Endothelial cell of umbilical vein (primary cell): ENCODE measurements around the gene ITGB8. TPM values are rescaled to one million over a fixed set of nuclear protein-coding genes. Genes with fewer than 3 reads are reported as not detected.

Source experiments
- BruUV-seq: library from RNA; stranded (reverse); fragments of 400-500 nt; replicated peaks from 2 replicates; lab custom pipeline; 2021; lab: Mats Ljungman, UMichigan
- CTCF ChIA-PET: fragments of 300-600, 350-600 bp; sonication (Branson Sonifier 250); formaldehyde crosslinking; loops from one replicate; lab custom pipeline; 2021; ENCODE audit warnings: antibody characterized with exemption, inconsistent platforms; lab: Charles Lee
- POLR2A ChIA-PET: fragments of 300-600, 350-600 bp; sonication (Branson Sonifier 250); formaldehyde crosslinking; loops from one replicate; lab custom pipeline; 2021; ENCODE audit warnings: antibody characterized with exemption, inconsistent platforms; lab: Charles Lee
- DNase-seq: peaks from one replicate; pipeline ENCODE4 v3.0.0-alpha.2; 2011; ENCODE audit warnings: low read depth, low spot score
- FAIRE-seq: peaks from 2 replicates; lab custom pipeline; 2011; peaks lifted over from hg19 to GRCh38; lab: Jason Lieb, UNC
- H2AFZ ChIP-seq: 2 replicates; pipeline ENCODE4 v1.6.0; 2012; ENCODE audit warnings: low read depth, low read length, control low read depth, inconsistent platforms
- H3K27ac ChIP-seq: 2 replicates; pipeline ENCODE4 v1.5.1; 2011; ENCODE audit warnings: low read depth, mild to moderate bottlenecking, control low read depth, low read length, moderate library complexity; ENCODE audit not compliant: insufficient read depth
- H3K27me3 ChIP-seq, 2 experiments: 2 replicates each; pipeline versions ENCODE4 v1.6.0 to v1.6.1; 2011; ENCODE audit warnings: low read length in 2 of 2, mixed read lengths in 1 of 2; ENCODE audit not compliant: control insufficient read depth in 2 of 2, insufficient read depth in 2 of 2
- H3K36me3 ChIP-seq, 2 experiments: 2 replicates in 1 of 2; 3 replicates in 1 of 2; pipeline ENCODE4 v1.5.1; 2011; ENCODE audit warnings: low read length in 2 of 2, mild to moderate bottlenecking in 1 of 2, moderate library complexity in 1 of 2; ENCODE audit not compliant: control insufficient read depth in 2 of 2, insufficient read depth in 2 of 2; ENCODE audit errors: extremely low read depth in 1 of 2
- H3K4me1 ChIP-seq: 3 replicates; pipeline ENCODE4 v1.5.1; 2011; ENCODE audit warnings: mild to moderate bottlenecking, low read length; ENCODE audit not compliant: control insufficient read depth, insufficient read depth; ENCODE audit errors: extremely low read depth
- H3K4me2 ChIP-seq: 2 replicates; pipeline ENCODE4 v1.6.1; 2011; ENCODE audit warnings: low read length, control low read depth, mixed read lengths; ENCODE audit not compliant: insufficient read depth
- H3K4me3 ChIP-seq, 3 experiments: fragments of 200-600 bp in 1 of 3; sonication (generic), shearing (Covaris generic) in 1 of 3; replicated peaks in 1 of 3; 2 replicates each; pipeline ENCODE4 v1.5.1; 2011 to 2016; ENCODE audit warnings: control low read depth in 3 of 3, low read length in 3 of 3, mild to moderate bottlenecking in 2 of 3, inconsistent platforms in 1 of 3, low read depth in 1 of 3, moderate library complexity in 1 of 3; ENCODE audit not compliant: insufficient read depth in 1 of 3
- H3K79me2 ChIP-seq: 2 replicates; pipeline ENCODE4 v1.6.0; 2012; ENCODE audit warnings: low read length, inconsistent platforms; ENCODE audit not compliant: control insufficient read depth, insufficient read depth
- H3K9ac ChIP-seq: replicated peaks from 2 replicates; pipeline ENCODE3; 2011; ENCODE audit warnings: low read length, control low read depth; ENCODE audit not compliant: insufficient read depth; ENCODE audit errors: extremely low read depth
- H3K9me1 ChIP-seq: replicated peaks from 3 replicates; pipeline ENCODE4 v1.6.0; 2011; ENCODE audit warnings: mild to moderate bottlenecking, low read length; ENCODE audit not compliant: control insufficient read depth, insufficient read depth; ENCODE audit errors: extremely low read depth
- H3K9me3 ChIP-seq: replicated peaks from 2 replicates; pipeline ENCODE4 v1.5.1; 2012; ENCODE audit warnings: low read length, inconsistent platforms; ENCODE audit not compliant: control insufficient read depth, insufficient read depth
- H4K20me1 ChIP-seq: replicated peaks from 2 replicates; pipeline ENCODE3; 2011; ENCODE audit warnings: mild to moderate bottlenecking, low read length; ENCODE audit not compliant: control insufficient read depth, insufficient read depth; ENCODE audit errors: extremely low read depth
- CTCF ChIP-seq, 2 donors: IDR thresholded peaks; 1 replicate in 1 of 2; 2 replicates in 1 of 2; pipeline ENCODE4 v1.5.1; 2011; ENCODE audit warnings: low read length in 2 of 2, mild to moderate bottlenecking in 2 of 2, moderate library complexity in 2 of 2, control low read depth in 1 of 2, inconsistent platforms in 1 of 2, low read depth in 1 of 2; ENCODE audit not compliant: insufficient read depth in 1 of 2; ENCODE audit errors: extremely low read depth in 1 of 2
- EZH2 ChIP-seq: IDR thresholded peaks from 2 replicates; pipeline ENCODE4 v1.6.1; 2012; ENCODE audit warnings: borderline replicate concordance, low read depth, mild to moderate bottlenecking, moderate library complexity, low read length, inconsistent platforms; ENCODE audit not compliant: severe bottlenecking
- FOS ChIP-seq: IDR thresholded peaks from 2 replicates; pipeline ENCODE4 v1.6.1; 2011; ENCODE audit warnings: mild to moderate bottlenecking, low read length, moderate library complexity, borderline replicate concordance; ENCODE audit not compliant: insufficient read depth
- GATA2 ChIP-seq: IDR thresholded peaks from 2 replicates; pipeline ENCODE4 v1.7.0; 2011; ENCODE audit warnings: low read depth, mild to moderate bottlenecking, moderate library complexity, mixed read lengths, low read length; ENCODE audit not compliant: insufficient read length, insufficient read depth
- JUN ChIP-seq: IDR thresholded peaks from 2 replicates; pipeline ENCODE4 v1.6.1; 2011; ENCODE audit warnings: borderline replicate concordance, low read depth; ENCODE audit not compliant: insufficient read length, insufficient read depth
- MAX ChIP-seq: IDR thresholded peaks from 2 replicates; pipeline ENCODE4 v1.6.1; 2011; ENCODE audit not compliant: insufficient read depth, insufficient read length
- MYC ChIP-seq: IDR thresholded peaks from one replicate; pipeline ENCODE4 v1.6.1; 2011; ENCODE audit warnings: mild to moderate bottlenecking, low read depth, low read length
- POLR2A ChIP-seq: IDR thresholded peaks from 2 replicates; pipeline ENCODE4 v1.6.1; 2012; ENCODE audit warnings: low read depth, mild to moderate bottlenecking, control low read depth, low read length
- POLR2AphosphoS5 ChIP-seq: IDR thresholded peaks from 2 replicates; pipeline ENCODE4 v1.6.1; 2012; ENCODE audit warnings: low read depth, mild to moderate bottlenecking, control low read depth, low read length, moderate library complexity; ENCODE audit not compliant: insufficient read depth
- dilution Hi-C: fragments of 300-500 bp; cut with MboI; formaldehyde crosslinking; loops from one replicate; pipeline ENCODE4 v1.15.0; 2019; ENCODE audit warnings: low sequenced_read_pairs; ENCODE audit not compliant: extremely low pct_ligation_motif_present
- intact Hi-C: fragments of 100-400 bp; cut with micrococcal nuclease; formaldehyde crosslinking; loops from one replicate; pipeline ENCODE4 v1.10.0; 2022
- polyA plus RNA-seq, 4 experiments: library from polyadenylated mRNA; depleted of rRNA in 3 of 4; stranded (reverse) in 3 of 4; unstranded in 1 of 4; fragments of >200 nt; gene quantifications; 2 replicates each; pipeline versions ENCODE4 v1.2.1 to v1.2.3, GENCODE V29; 2011 to 2012; ENCODE audit warnings: missing spikeins in 1 of 4
- total RNA-seq: library from RNA; stranded (reverse); gene quantifications from 2 replicates; pipeline ENCODE4 v1.2.3, GENCODE V29; 2021

Gene ITGB8
- total and polyA plus RNA-seq, 2 donors (not counting 3 experiments of a cell fraction or from before 2014, with no cell fraction given), result 2.9 to 8.2 TPM

GRCh38 chr7:20376796-20377195 lies 46.1 kb downstream of the ITGB8 start:
- Histone ChIP-seq H3K79me2 (no peaks in the 10 kb centered on the region), H3K27ac (no peak overlapping the region), H3K4me1 (no peaks in the 10 kb centered on the region), H3K9me3 (no peaks in the 10 kb centered on the region), H3K4me3 (no peak overlapping the region), H3K9me1 (no peaks in the 10 kb centered on the region), H2AFZ (no peak overlapping the region), H3K9ac (no peak overlapping the region), H3K27me3 (no peaks in the 10 kb centered on the region), H3K36me3 (no peaks in the 10 kb centered on the region), H3K4me2 (no peak overlapping the region), H4K20me1 (no peaks in the 10 kb centered on the region)
- TF ChIP-seq POLR2A (no peak), JUN (no peak), FOS (no peak), MAX (no peak), CTCF (IDR thresholded peaks at IDR 0.05; ENCODE audit: extremely low read depth in 1 of 2, insufficient read depth in 1 of 2, low read depth in 1 of 2, low read length in 2 of 2) (no peak), MYC (no peak), EZH2 (no peak), GATA2 (no peak), POLR2AphosphoS5 (no peak)
- ChIA-PET CTCF (no interaction called here), POLR2A (no interaction called here)
- dilution Hi-C loops (no loop called here), intact Hi-C loops (no loop called here)
- FAIRE-seq (no peak), DNase-seq (no peak)
- BruUV-seq, result no TSS peak
